NCI-H1417 treated with DMSO at 0.1 percent for 48 hours (cell line): ENCODE results near the gene YTHDC1.

ENCODE experiments used
- DNase-seq: peaks from one replicate; lab custom pipeline; 2025; lab: John Stamatoyannopoulos, UW

Gene YTHDC1

DNA sequence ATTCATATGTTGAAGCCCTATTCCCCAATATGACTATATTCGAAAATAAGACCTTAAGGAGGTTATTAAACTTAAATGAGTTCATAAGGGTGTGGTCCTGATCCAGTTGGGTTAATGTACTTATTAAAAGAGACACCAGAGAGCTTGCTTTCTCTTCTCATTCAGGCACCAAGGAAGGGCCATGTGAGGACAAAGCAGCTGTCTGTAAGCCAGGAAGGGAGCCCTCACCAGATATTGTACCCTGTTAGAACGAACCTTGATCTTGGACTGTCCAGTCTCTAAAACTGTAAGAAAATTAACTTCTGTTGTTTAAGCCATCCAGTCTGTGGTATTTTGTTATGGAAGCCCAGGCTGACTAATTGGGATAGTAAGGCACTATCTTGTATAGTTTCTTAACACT is 9.1 kb upstream of the YTHDC1 start:
- no peak for DNase-seq

DNA sequence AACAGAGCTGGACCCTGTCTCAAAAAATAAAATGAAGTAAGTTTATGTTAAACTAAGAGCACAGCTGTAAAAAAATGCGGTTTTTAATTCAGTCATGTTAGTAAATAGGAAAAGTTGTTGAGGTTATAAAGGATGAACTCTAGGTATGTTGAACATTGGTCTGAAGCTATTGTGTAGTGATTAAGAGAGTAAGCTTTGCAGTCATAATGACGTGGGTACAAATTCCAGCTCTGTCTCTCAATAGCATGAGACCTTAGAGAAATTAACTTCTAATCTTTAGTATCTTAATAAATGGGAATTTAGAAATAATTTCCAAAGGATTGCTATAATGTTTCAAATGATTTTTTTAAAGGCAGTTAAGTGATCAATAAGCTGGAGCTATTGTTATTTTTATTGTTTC is 2.9 kb upstream of the YTHDC1 start:
- no peak for DNase-seq

DNA sequence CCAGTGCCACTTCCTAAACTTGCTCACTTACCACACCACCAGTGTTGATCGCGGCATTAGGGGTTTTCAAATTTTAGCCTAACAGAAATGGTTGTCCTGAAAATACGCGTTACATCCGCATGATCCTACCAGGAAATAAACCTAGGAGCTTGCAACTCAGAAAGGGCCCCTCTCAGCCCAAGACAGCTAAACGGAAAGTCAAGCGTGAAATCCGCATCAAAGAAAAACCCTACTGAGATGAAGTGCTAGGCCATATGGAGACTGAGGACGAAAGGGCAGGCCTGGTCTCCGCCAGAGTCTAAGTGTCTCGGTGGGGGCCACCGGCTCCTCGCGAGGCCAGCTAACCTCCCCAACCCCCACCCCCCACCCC is 626 bp downstream of the YTHDC1 start:
- DNase-seq = no peak

DNA sequence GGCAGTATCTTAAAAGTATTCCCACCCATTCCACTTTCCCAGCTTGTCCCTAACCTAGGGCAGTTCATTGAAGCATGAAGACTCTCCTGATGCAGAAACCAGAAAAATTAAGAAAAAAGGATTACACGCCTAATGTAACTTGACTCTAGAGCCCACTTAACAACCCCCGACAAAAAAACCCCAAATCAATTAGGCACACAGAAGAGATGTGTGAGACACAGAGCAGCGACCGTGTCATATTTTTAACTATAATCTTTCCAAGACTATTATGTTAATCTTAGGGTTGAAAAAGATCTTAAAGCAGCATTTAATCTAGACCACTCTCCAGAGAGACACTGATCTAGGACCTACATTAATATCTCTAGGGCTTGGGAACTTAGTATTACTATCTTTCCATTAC is 1.3 kb downstream of the YTHDC1 start:
- DNase-seq = no peak

DNA sequence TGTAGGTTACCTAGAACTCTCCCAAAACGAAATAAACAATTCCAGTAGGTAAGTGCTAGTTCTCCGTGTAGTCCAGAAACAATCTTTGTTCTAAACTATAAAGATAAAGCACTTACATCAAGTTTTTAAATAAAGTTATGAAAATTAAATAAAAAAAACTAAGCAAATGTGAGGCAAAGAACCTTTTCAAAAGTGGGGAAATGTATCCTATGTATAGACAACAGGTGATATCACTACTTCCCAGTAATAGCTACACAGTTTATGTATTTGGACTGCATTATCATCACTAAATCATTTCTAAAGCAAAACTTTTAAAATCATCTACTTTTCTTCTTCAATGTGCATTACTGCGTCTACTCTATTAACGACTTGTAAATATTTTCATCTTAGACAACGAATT is 2.0 kb downstream of the YTHDC1 start:
- no peak for DNase-seq

DNA sequence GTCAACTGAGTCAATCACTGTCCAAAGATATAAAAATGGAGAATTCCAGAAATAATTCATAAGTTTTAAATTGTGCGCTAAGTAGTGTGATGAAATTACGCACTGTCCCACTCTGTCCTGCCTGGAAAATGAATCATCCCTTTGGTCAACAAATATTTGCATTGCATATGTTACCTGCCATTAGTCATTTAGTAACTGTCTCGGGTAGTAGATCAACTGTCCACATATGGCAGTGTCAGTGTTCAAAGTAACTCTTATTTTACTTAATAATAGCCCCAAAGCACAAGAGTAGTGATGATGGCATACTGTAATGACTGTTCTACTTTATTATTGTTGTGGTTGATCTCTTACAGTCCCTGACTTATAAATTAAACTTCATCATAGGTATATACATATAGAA is 3.4 kb downstream of the YTHDC1 start:
- no peak for DNase-seq

DNA sequence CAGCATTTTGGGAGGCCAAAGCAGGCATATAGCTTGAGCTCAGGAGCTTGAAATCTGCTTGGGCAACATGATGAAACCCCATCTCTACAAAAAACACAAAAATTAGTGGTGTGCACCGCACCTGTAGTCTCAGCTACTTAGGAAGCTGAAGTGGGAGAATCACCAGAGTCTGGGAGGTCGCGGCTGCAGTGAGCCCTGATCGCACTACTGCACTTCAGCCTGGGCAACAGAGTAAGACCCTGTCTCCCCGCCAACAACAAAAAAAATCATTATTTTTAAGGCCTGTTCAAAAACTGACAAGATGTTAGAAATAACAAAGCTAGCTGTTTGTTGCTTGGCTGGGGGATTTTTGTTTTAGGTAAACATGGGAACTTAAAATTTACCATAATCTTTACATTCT is 5.1 kb downstream of the YTHDC1 start:
- DNase-seq = no peak

DNA sequence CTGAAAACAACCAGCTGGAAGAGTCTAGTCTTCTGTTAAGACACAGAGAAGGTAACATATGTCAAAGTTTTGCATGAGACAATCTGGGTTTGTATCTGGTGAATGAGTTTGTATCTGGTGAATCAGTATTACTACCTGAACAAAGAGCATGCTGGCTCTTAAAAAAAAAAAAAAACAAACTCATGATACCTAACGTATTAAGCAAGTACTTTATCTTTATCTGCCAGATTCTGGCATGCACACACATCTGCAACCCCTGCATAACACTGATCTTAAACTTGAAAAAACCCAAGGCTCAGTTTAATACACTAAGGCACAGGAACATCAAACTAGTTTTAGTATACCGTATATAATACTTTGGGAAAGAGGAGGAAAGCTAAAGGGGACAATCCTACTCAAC is 5.8 kb downstream of the YTHDC1 start:
- no peak for DNase-seq

DNA sequence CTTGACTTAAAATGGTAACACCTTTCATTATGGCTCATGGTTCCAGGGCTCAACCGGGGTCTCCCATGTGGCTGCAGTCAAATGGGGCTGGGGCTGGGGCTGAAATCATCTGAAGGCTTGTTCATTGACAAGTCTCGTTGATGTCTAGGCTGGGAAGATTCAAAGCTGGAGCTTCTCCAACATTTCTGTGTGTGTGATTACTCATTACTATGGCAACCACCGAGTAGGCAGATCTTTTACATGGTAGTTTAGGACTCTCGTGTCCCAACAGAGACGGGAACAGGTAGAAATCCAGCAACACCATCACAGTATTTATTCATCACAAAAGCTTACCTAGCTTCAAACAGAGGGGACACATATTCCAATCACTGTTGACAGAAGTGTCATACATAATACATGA is 7.8 kb downstream of the YTHDC1 start:
- DNase-seq = no peak

DNA sequence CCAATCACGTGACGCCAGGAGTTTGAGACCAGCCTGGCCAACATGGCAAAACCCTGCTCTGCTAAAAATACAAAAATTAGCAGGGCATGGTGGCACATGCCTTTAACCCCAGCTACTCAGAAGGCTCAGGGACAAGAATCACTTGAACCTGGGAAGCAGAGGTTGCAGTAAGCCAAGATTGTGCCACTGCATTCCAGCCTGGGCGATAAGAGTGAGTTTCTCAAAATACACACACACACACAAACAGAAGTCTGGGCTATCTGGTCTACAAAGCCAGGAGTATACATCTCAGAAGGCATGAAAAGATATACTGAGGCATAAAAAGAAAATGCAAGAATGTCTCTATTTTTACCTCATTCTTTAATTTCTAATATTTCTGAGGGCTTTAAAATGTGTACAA is 11.3 kb downstream of the YTHDC1 start:
- DNase-seq = no peak

DNA sequence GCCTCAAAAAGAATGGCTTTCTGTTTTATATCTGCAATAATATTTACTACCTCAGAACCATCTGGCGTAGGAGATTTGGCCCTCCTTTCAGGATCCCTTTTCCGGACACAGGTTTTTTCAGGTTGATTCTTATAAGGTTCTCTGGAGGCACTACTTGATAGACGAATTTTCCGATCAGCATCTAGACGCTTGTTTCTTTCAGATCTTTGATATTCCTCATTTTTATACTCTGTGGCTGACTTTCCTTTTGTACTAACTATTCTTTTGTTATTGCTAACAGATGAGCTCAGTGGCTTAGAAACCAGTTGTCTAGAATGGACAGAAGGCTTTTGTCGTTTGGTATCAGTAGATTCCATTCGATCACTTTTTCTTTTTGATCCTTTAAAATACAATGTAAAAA is 12.4 kb downstream of the YTHDC1 start:
- no peak for DNase-seq

DNA sequence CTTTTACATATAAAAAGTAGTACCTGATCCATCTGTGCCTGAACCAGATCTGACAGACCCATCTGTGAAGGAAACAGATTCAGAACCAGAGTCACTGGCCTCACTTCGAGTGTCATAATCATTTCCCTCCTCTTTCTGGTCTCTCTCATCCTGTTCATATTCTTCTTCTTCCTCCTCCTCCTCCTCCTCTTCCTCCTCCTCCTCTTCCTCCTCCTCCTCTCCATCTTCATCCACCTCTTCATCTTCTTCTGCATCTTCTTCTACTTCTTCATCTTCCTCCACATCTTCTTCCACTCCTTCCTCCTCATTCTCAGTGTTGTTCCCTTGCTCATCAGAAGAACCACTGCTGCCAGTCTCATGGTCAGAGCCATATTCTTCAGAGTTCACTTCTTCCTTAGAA is 12.9 kb downstream of the YTHDC1 start:
- no peak for DNase-seq

DNA sequence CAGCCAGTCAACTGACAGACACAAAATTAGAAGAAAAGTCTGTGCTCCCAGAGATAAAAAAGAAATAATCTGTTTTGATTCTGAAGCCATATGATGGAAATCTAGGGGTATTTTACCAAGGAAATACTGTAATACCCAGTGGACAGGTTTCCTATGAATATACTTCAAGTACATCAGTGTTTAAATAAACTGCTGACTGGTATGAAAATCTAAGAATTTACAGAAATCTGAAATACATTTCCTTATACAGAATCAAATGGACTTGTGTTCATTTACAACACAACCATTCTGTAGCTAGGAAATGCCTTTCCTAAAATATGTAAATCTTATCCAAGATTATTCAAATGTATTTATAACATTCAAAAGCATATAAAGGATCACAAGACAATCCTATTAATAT is 13.4 kb downstream of the YTHDC1 start:
- no peak for DNase-seq

DNA sequence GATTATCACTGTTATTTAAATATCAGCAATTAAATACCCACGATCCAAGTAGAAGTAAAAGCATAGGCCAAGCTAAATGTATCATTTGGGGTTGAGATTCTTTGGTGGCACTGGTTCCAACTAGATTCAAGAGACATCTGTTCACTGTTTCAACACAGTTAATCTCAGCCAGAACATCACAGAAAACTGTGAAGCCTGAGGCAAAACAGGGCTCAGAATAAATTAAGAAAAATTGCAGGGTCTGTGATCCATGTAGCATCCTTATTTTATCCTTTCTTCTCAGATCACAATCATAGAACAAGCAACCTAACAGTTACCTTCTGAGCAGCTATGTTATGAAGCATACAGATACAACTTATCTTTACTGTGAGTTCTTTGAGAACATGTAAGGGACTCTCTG is 23.7 kb downstream of the YTHDC1 start:
- DNase-seq = no peak

DNA sequence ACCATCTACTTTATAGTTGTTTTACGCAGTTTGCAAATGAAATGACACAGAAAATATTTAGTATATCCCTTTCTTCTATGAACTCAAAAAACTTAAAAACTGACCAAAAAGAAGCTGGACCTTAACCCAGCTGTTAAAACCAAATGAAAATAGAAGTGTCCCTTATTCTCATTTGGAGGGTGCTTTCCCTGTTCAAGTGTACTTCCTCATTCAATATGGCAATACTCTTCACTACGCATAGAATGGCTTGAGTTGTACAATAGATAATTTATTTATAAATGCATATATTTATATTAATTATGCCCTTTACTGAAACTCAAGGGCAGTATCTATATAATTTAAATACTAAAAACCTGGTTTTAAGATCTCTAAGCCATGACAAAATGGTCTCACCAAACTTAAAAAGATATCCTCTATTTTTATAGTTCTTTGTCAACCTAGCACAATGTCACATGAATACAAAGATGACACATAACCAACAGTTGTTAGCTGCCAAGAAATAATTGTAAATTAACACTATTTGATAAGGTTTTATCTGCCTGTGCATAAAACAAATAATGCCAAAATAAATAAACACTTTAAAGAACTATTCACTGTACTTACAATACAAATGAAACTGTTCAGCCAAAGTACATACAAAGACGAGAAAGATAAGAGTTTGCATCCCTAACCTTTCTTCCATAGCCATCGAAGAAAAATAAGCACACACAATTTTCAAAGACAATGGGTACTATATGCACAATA is 25.2 kb downstream of the YTHDC1 start:
- DNase-seq = no peak

DNA sequence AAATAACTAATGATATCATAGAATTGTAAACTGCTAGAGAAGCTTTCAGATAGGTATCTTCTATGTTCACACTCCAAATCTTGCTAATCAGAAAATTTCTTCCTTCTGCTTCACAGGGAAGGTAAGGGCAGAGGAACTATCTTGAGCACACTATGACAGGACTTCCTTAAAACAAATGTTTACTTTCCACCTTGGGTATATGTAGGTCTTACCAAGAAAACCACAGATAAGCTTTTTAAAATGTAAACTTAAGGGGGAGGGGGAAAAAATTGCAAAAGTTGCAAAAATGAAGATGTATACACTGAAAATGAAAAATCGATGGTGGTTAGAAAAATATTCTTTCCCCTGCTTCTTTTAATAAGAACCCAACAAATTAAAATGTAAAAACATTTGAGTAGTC is 30.9 kb downstream of the YTHDC1 start:
- DNase-seq = no peak

DNA sequence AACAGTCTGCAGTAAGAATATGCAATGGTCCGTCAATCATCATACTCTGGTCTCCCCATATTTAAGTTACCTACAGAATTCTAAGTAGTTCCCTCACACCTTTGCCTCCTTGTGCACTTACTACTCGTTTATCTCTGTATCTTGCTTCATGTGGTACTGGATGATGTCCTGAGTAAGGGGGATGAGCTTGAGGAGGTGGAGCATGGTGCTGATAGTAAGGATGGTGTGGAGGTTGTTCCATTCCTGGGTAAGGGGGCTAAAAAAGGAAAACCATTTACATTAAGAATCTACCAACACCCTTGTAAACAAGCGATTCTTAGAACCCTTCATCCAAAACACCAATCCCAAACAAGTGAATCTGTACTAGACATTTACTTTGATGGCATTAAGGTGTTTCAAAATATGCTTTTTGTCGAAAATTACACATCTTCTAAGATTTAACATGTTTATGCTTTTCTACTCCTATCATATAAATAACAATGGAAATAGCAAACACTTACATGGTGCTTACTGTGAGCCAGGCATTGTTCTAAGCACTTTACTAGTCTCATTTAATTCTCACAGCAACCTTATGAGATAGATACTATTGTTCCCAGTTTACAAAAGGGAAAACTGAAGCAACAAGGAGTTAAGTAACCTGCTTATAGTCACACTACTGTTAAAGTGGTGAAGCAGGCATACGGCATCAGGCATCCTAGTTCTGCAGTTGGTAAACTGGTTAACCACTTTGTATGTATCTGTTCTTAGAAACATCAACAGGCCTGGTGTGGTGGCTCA is 33.5 kb downstream of the YTHDC1 start:
- DNase-seq = no peak

DNA sequence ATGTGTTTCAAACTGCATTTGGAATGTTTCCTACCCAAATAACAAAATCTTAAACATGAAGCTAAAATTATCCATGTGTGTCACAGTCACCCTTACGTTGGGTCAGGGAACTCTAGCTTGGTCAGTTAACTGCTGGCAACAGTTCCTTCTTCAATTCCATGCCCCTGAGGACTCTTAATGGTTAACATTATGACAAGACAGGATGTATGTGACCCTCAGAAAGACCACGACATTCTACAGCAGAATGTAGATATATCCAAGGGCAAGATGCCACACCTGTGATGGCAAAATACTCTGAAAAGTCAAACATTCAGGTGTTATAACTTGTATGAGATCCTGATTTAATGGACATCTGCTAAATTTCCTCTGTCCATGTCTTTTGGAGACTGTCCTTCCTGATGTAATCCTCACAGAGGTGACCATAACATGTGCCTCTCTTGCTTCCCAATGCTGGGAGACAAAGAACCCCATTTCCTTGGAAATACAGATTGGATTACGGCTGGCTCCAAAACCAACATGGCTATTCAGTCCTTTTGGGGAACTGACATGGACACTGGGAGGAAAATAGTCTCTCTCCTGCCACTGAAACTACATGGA is 39.1 kb downstream of the YTHDC1 start:
- DNase-seq = no peak

DNA sequence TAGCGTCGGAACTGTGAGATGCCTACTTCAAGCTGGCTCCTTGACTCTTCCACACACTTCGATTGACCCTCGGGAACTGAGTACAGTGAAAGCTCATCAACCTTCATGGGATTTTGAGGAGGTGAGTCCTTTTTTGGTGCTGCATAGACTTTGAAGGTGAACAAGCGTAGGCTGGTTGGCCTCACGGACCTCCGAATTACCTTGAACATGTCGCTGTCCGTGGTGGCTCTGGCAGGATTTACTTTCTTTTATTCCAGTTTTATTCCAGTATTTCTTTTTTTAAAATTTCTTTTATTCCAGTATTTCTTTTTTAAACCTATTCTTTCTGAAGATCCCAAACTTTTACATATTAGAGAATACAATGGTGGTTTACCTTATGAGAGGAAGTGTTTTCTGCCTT is 45.2 kb downstream of the YTHDC1 start:
- DNase-seq = no peak

DNA sequence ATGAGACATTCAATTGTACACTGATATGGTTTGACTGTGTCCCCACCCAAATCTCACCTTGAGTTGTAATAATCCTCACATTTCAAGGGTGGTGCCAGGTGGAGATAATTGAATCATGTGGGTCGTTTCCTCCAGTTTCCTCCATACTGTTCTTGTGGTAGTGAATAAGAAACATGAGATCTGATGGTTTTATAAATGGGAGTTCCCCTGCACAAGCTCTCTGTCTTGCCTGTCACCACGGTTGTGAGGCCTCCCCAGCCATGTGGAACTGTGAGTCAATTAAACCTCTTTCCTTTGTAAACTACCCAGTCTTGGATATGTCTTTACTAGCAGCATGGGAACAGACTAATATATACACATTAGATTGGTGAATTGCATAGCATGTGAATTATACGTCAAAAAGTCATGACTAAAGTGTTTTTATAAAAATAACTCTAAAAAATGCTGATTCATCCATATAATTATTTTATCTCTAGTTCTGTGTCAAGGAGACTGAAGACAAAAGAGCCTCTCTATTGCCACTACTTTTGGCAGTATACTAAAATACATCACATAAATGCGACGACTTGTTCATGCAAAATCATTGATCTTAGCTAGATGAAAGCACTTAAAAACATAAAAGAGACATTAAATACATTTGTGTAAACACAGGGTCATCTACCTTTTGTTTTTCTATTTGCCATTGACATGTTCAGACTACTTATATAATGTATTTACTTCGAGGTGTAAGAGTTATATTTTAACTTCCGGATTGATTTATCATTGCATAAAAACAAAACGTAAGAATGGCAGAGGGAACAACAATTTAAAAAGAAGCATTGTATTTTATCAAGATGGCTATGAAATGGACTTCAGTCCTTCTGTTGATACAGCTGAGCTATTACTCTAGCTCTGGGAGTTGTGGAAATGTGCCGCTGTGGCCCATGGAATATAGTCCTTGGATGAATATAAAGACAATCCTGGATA is 50.1 kb downstream of the YTHDC1 start:
- DNase-seq = no peak

DNA sequence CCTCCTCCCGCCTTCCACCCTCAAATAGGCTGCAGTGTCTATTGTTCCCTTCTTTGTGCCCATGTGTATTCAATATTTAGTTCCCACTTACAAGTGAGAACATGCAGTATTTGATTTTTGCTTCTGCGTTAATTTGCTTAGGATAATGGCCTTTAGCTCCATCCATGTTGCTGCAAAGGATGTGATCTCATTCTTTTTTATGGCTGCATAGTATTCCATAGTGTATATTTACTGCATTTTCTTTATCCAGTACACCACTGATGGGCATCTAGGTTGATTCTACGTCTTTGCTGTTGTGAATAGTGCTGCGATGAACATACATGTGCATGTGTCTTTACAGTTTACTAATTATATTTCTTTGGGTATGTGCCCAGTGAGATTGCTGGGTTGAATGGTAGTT is 52.8 kb downstream of the YTHDC1 start:
- no peak for DNase-seq

DNA sequence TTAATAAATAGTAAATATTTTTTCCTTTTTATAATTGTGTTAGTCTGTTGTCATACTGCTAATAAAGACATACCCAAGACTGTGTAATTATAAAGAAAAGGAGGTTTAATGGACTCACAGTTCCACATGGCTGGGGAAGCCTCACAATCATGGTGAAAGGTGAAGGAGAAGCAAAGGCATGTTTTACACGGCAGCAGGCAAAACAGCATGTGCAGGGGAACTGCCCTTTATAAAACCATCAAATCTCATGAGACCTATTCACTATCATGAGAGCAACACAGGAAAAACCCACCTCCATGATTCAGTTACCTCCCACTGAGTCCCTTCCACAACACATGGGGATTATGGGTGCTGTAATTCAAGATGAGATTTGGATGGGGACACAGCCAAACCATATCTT is 58.6 kb downstream of the YTHDC1 start:
- DNase-seq = no peak
